HCT116 (cell line): Measurements from ENCODE around the gene NDUFS5. TPM values are rescaled to one million over a fixed set of nuclear protein-coding genes. Genes with fewer than 3 reads are reported as not detected.
"Not testable (repeated sequence)": the region's sequence is repeated elsewhere in the genome, so short reads cannot be mapped to it uniquely, and the experiment has no call there.

ENCODE experiments used
- ATAC-seq: fragments of 200-7000 bp; cut with Tn5 transposase; 2 replicates; pipeline ENCODE4 v1.9.1; 2020; ENCODE audit warnings: mild to moderate bottlenecking, moderate library complexity
- BruUV-seq: library from RNA; stranded (reverse); fragments of 400-500 nt; replicated peaks from 2 replicates; lab custom pipeline; 2021; lab: Mats Ljungman, UMichigan
- CTCF ChIA-PET: fragments of 300-600 bp; sonication (Branson Sonifier 250); formaldehyde crosslinking; loops from one replicate; lab custom pipeline; 2021; ENCODE audit warnings: antibody characterized with exemption; lab: Charles Lee
- POLR2A ChIA-PET: fragments of 300-600, 350-600 bp; sonication (Branson Sonifier 250); formaldehyde crosslinking; loops from one replicate; lab custom pipeline; 2021; ENCODE audit warnings: antibody characterized with exemption; lab: Charles Lee
- RAD21 ChIA-PET, 2 experiments: fragments of 300-600 bp; sonication (Branson Sonifier 250); formaldehyde crosslinking; loops; one replicate each; lab custom pipeline; 2023; ENCODE audit warnings: low total read pairs in 2 of 2; ENCODE audit not compliant: uncharacterized antibody in 2 of 2, unreplicated experiment in 2 of 2, low non-redundant PET in 1 of 2; lab: Charles Lee
- DNase-seq: peaks from one replicate; pipeline ENCODE4 v3.0.0-alpha.2; 2010; ENCODE audit warnings: low read depth, low spot score
- H2AFZ ChIP-seq: fragments of 200-600 bp; shearing (Covaris generic), sonication (generic); 2 replicates; pipeline ENCODE4 v1.6.1; 2017; ENCODE audit warnings: low read depth, mixed run types, mixed read lengths, antibody characterized with exemption, low read length; ENCODE audit not compliant: poor library complexity, severe bottlenecking
- H3K27ac ChIP-seq: 2 replicates; pipeline ENCODE4 v1.5.1; 2012; ENCODE audit warnings: low read depth, low read length
- H3K27me3 ChIP-seq: fragments of 200-600 bp; sonication (generic); 2 replicates; pipeline ENCODE4 v1.6.1; 2016; ENCODE audit warnings: mixed run types, low read length, mixed read lengths; ENCODE audit not compliant: insufficient read depth
- H3K36me3 ChIP-seq, 2 experiments: fragments of 200-500 bp in 1 of 2; fragments of 200-600 bp in 1 of 2; sonication (Bioruptor generic) in 1 of 2; sonication (generic) in 1 of 2; 2 replicates each; pipeline versions ENCODE4 v1.5.1 to v1.6.1; 2014 to 2016; ENCODE audit warnings: low read length in 2 of 2, inconsistent platforms in 1 of 2, mixed read lengths in 1 of 2, mixed run types in 1 of 2; ENCODE audit not compliant: insufficient read depth in 2 of 2, control insufficient read depth in 1 of 2
- H3K4me1 ChIP-seq, 2 experiments: fragments of 200-600 bp in 1 of 2; sonication (generic) in 1 of 2; 2 replicates each; pipeline versions ENCODE4 v1.5.1 to v1.6.1; 2012 to 2017; ENCODE audit warnings: low read length in 2 of 2, inconsistent platforms in 1 of 2, mild to moderate bottlenecking in 1 of 2, mixed read lengths in 1 of 2, mixed run types in 1 of 2, moderate library complexity in 1 of 2; ENCODE audit not compliant: insufficient read depth in 2 of 2, control insufficient read depth in 1 of 2
- H3K4me2 ChIP-seq: fragments of 200-600 bp; sonication (generic); 2 replicates; pipeline ENCODE4 v1.6.1; 2017; ENCODE audit warnings: mixed run types, low read length, mixed read lengths
- H3K4me3 ChIP-seq, 2 experiments: fragments of 200-600 bp in 1 of 2; sonication (generic) in 1 of 2; replicated peaks in 1 of 2; 2 replicates each; pipeline ENCODE4 v1.5.1; 2011 to 2016; ENCODE audit warnings: low read length in 2 of 2, control low read depth in 1 of 2, low read depth in 1 of 2, mild to moderate bottlenecking in 1 of 2, mixed read lengths in 1 of 2, mixed run types in 1 of 2
- H3K79me2 ChIP-seq: fragments of 200-600 bp; sonication (generic); 2 replicates; pipeline ENCODE4 v1.6.1; 2017; ENCODE audit warnings: mild to moderate bottlenecking, mixed run types, low read length, moderate library complexity, mixed read lengths; ENCODE audit not compliant: insufficient read depth
- H3K9ac ChIP-seq: fragments of 200-600 bp; sonication (generic); 2 replicates; pipeline ENCODE4 v1.6.1; 2016; ENCODE audit warnings: low read length, mixed read lengths
- H3K9me2 ChIP-seq: fragments of 200-600 bp; sonication (generic), shearing (Covaris generic); 2 replicates; pipeline ENCODE4 v1.6.1; 2017; ENCODE audit warnings: mixed run types, mild to moderate bottlenecking, moderate library complexity; ENCODE audit not compliant: insufficient read depth
- H3K9me3 ChIP-seq, 2 experiments: fragments of 200-500 bp in 1 of 2; fragments of 200-600 bp in 1 of 2; sonication (Bioruptor generic) in 1 of 2; sonication (generic) in 1 of 2; 2 replicates each; pipeline ENCODE4 v1.6.1; 2014 to 2017; ENCODE audit warnings: low read length in 2 of 2, mixed read lengths in 2 of 2, inconsistent platforms in 1 of 2, low read depth in 1 of 2, mild to moderate bottlenecking in 1 of 2, mixed run types in 1 of 2, moderate library complexity in 1 of 2; ENCODE audit not compliant: control insufficient read depth in 1 of 2, insufficient read depth in 1 of 2
- H4K20me1 ChIP-seq: fragments of 200-600 bp; sonication (generic), shearing (Covaris generic); 2 replicates; pipeline ENCODE4 v1.6.1; 2017; ENCODE audit warnings: mixed run types, mild to moderate bottlenecking, moderate library complexity; ENCODE audit not compliant: insufficient read depth
- CBX3 ChIP-seq: IDR thresholded peaks from 2 replicates; pipeline ENCODE4 v1.6.1; 2012; ENCODE audit warnings: low read depth
- ELF1 ChIP-seq: IDR thresholded peaks from 2 replicates; pipeline ENCODE4 v1.6.1; 2012; ENCODE audit warnings: low read depth, borderline replicate concordance
- FOSL1 ChIP-seq: IDR thresholded peaks from 2 replicates; pipeline ENCODE4 v1.6.1; 2012; ENCODE audit warnings: low read depth
- JUND ChIP-seq: IDR thresholded peaks from 2 replicates; pipeline ENCODE4 v1.6.1; 2012
- POLR2A ChIP-seq: IDR thresholded peaks from 2 replicates; pipeline ENCODE4 v1.7.0; 2011; ENCODE audit warnings: borderline replicate concordance; ENCODE audit not compliant: insufficient read depth, insufficient read length; ENCODE audit errors: extremely low read depth
- POLR2AphosphoS5 ChIP-seq: IDR thresholded peaks from 2 replicates; pipeline ENCODE4 v1.6.1; 2011; ENCODE audit warnings: mild to moderate bottlenecking, low read depth, low read length, moderate library complexity
- SP1 ChIP-seq: IDR thresholded peaks from 2 replicates; pipeline ENCODE4 v1.6.1; 2012; ENCODE audit warnings: low read depth
- ZFX ChIP-seq: fragments of 450-650 bp; IDR thresholded peaks from 2 replicates; pipeline ENCODE4 v1.6.1; 2017
- intact Hi-C: fragments of 100-400 bp; cut with micrococcal nuclease; formaldehyde crosslinking; loops from 2 replicates; pipeline ENCODE4 v1.10.0; 2022
- total RNA-seq: library from RNA; stranded (reverse); gene quantifications from one replicate; pipeline ENCODE4 v1.2.1, GENCODE V29; 2021; ENCODE audit not compliant: unreplicated experiment
- TF ChIP-seq, protein P1 (sequence below): IDR thresholded peaks from 2 replicates; pipeline ENCODE4 v1.6.1; 2012
- TF ChIP-seq, protein P2 (sequence below): IDR thresholded peaks from 2 replicates; pipeline ENCODE4 v1.6.1; 2012
- TF ChIP-seq, protein P3 (sequence below): IDR thresholded peaks from 2 replicates; pipeline ENCODE4 v1.6.1; 2012; ENCODE audit warnings: low read depth
- TF ChIP-seq, protein P4 (sequence below), 3 experiments: fragments of 200-600 bp in 1 of 3; sonication (generic) in 1 of 3; IDR thresholded peaks in 2 of 3; conservative IDR thresholded peaks in 1 of 3; 2 replicates each; pipeline ENCODE4 v1.5.1; 2012 to 2017; ENCODE audit warnings: low read depth in 2 of 3, low read length in 2 of 3, antibody characterized with exemption in 1 of 3, borderline replicate concordance in 1 of 3, control low read depth in 1 of 3, mild to moderate bottlenecking in 1 of 3, mixed read lengths in 1 of 3, mixed run types in 1 of 3, moderate library complexity in 1 of 3; ENCODE audit not compliant: insufficient read depth in 1 of 3

The NDUFS5 gene
- total RNA-seq, 1 experiment from 2014 or later, result 263 TPM

DNA sequence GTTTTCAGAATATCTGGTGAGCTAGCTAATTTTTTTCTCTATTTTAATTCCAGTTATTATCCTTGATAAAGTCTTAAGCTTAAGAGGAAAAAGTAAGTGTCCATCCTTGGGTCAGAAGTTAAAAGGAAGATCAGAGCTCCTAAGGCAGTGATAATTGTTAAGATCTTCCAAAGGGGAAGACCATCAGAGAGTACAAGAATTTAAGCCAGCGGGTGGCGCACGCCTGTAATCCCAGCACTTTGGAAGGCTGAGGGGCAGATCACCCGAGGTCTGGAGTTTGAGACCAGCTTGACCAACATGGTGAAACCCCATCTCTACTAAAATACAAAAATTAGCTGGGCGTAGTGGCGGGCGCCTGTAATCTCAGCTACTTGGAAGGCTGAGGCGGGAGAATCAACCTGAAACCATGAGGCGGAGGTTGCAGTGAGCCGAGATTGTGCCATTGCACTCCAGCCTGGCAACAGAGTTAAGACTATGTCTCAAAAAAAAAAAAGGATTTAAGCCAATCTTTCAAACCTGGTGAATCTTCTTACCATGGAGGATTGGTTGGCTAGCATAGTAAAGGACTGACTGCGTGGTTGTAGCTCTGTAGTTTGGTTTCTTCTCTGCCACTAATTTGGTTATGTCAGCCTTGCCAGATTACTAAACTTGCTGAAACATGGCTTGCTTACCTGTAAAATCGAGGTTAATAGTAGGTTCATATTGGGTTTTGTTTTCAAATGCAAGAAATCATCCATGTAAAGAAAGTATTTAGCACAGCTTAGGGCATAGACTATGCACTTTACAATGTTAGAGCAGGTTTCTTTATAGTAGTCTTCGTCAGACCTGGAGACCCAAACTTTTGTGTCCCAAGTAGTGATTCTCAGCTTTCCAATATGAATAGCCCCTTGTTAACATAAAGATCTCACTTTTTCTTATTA, 19.2 kb upstream of the NDUFS5 start:
- no peaks in the 10 kb centered on the region for H4K20me1 ChIP-seq
- intact Hi-C loops, result no loop called here
- TF ChIP-seq CBX3 (no peak), FOSL1 (no peak), POLR2AphosphoS5 (no peak), POLR2A (no peak), ZFX (no peak), SP1 (no peak), ELF1 (no peak), JUND (no peak)
- TF ChIP-seq, protein P1, sequence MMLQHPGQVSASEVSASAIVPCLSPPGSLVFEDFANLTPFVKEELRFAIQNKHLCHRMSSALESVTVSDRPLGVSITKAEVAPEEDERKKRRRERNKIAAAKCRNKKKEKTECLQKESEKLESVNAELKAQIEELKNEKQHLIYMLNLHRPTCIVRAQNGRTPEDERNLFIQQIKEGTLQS, result no peak
- TF ChIP-seq, protein P2, sequence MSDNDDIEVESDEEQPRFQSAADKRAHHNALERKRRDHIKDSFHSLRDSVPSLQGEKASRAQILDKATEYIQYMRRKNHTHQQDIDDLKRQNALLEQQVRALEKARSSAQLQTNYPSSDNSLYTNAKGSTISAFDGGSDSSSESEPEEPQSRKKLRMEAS, result no peak
- TF ChIP-seq, protein P3, sequence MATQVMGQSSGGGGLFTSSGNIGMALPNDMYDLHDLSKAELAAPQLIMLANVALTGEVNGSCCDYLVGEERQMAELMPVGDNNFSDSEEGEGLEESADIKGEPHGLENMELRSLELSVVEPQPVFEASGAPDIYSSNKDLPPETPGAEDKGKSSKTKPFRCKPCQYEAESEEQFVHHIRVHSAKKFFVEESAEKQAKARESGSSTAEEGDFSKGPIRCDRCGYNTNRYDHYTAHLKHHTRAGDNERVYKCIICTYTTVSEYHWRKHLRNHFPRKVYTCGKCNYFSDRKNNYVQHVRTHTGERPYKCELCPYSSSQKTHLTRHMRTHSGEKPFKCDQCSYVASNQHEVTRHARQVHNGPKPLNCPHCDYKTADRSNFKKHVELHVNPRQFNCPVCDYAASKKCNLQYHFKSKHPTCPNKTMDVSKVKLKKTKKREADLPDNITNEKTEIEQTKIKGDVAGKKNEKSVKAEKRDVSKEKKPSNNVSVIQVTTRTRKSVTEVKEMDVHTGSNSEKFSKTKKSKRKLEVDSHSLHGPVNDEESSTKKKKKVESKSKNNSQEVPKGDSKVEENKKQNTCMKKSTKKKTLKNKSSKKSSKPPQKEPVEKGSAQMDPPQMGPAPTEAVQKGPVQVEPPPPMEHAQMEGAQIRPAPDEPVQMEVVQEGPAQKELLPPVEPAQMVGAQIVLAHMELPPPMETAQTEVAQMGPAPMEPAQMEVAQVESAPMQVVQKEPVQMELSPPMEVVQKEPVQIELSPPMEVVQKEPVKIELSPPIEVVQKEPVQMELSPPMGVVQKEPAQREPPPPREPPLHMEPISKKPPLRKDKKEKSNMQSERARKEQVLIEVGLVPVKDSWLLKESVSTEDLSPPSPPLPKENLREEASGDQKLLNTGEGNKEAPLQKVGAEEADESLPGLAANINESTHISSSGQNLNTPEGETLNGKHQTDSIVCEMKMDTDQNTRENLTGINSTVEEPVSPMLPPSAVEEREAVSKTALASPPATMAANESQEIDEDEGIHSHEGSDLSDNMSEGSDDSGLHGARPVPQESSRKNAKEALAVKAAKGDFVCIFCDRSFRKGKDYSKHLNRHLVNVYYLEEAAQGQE, result no peak
- TF ChIP-seq, protein P4, sequence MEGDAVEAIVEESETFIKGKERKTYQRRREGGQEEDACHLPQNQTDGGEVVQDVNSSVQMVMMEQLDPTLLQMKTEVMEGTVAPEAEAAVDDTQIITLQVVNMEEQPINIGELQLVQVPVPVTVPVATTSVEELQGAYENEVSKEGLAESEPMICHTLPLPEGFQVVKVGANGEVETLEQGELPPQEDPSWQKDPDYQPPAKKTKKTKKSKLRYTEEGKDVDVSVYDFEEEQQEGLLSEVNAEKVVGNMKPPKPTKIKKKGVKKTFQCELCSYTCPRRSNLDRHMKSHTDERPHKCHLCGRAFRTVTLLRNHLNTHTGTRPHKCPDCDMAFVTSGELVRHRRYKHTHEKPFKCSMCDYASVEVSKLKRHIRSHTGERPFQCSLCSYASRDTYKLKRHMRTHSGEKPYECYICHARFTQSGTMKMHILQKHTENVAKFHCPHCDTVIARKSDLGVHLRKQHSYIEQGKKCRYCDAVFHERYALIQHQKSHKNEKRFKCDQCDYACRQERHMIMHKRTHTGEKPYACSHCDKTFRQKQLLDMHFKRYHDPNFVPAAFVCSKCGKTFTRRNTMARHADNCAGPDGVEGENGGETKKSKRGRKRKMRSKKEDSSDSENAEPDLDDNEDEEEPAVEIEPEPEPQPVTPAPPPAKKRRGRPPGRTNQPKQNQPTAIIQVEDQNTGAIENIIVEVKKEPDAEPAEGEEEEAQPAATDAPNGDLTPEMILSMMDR (IDR thresholded peaks at IDR 0.05 in 2 of 3, conservative IDR thresholded peaks at IDR 0.05 in 1 of 3; ENCODE audit: borderline replicate concordance in 1 of 3, insufficient read depth in 1 of 3, low read depth in 2 of 3, low read length in 2 of 3), result no peak; a peak in 1 of 6 replicates
- TF ChIP-seq, all 23 proteins: peak for 0
- ChIA-PET POLR2A (no interaction called here), CTCF (no interaction called here), RAD21 (no interaction called here)
- H3K9ac ChIP-seq, result no peak overlapping the region
- no peak overlapping the region for H3K4me3 ChIP-seq
- no peak overlapping the region for H2AFZ ChIP-seq
- H3K79me2 ChIP-seq, result peaks cover 10% of the 10 kb centered on the region; the same call in 1 of the 2 replicates
- BruUV-seq, result no TSS peak
- no peaks in the 10 kb centered on the region for H3K4me1 ChIP-seq
- ATAC-seq (no peak), DNase-seq (no peak)
- no peaks in the 10 kb centered on the region for H3K9me2 ChIP-seq
- no peaks in the 10 kb centered on the region for H3K9me3 ChIP-seq
- H3K4me2 ChIP-seq, result no peak overlapping the region
- H3K36me3 ChIP-seq, result peaks cover 40 to 41% of the 10 kb centered on the region in 2 experiments
- no peak overlapping the region for H3K27ac ChIP-seq
- no peaks in the 10 kb centered on the region for H3K27me3 ChIP-seq

DNA sequence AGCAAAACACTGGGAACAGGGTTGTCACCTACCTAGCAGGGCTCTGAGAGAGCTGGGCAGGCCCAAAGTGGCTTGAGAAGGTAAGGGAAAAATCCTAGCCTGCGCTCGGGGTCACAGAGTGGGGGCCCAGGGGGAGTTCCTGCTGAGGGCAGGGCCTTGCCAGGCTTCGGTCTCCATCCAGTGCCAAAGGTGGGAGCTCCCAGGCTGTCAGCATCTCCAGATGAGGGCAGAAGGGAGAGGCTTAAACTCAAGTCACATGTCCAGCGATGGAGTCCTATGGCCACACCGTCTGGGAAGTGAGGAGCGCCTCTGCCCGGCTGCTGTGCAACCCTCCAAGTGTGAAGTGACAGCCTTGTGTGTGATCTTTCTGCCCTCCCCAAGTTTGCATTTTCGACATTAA, 11.2 kb upstream of the NDUFS5 start:
- CTCF ChIA-PET, result not testable (repeated sequence)

More for the DNA sequence above, 11.2 kb upstream of the NDUFS5 start:
- H3K4me1 ChIP-seq, intact Hi-C loops, BruUV-seq, H3K9me2 ChIP-seq, H3K4me2 ChIP-seq, H3K27me3 ChIP-seq, DNase-seq, H4K20me1 ChIP-seq, H3K4me3 ChIP-seq, H2AFZ ChIP-seq, H3K9me3 ChIP-seq, H3K9ac ChIP-seq, RAD21 ChIA-PET, H3K27ac ChIP-seq, H3K79me2 ChIP-seq, H3K36me3 ChIP-seq: not testable (repeated sequence)
- POLR2A ChIA-PET, result interaction anchor here (1.8 kb wide), 1 partner anchor 25 kb away, joined by 4 read pairs; no protein-coding TSS in a partner anchor
- ATAC-seq, result peak; percentile 42; the same call in 1 of the 2 replicates
